ENCODE data around the gene SDHD. TPM values are rescaled to one million over a fixed set of nuclear protein-coding genes. Genes with fewer than 3 reads are reported as not detected.

Gene SDHD
- total and polyA plus RNA-seq, 2 experiments from 2014 or later = 151 to 158 TPM

Other genes with a start within 250 kb of the SDHD start
- 42.0 and 52.4 TPM in 2 replicates for gene ALG9, start 215.3 kb upstream of the SDHD start, total RNA-seq
- 22.6 and 38.7 TPM in 2 replicates for gene ALG9, start 215.3 kb upstream of the SDHD start, polyA plus RNA-seq
- 2.3 and 2.6 TPM in 2 replicates for gene FDXACB1, start 207.7 kb upstream of the SDHD start, total RNA-seq
- 0.64 and 2.2 TPM in 2 replicates for gene FDXACB1, start 207.7 kb upstream of the SDHD start, polyA plus RNA-seq
- 21.1 and 24.6 TPM in 2 replicates for gene CFAP68, start 207.3 kb upstream of the SDHD start, total RNA-seq
- 19.9 and 21.8 TPM in 2 replicates for gene CFAP68, start 207.3 kb upstream of the SDHD start, polyA plus RNA-seq
- gene CRYAB, start 175.1 kb upstream of the SDHD start, total RNA-seq = 15.7 and 20.5 TPM in 2 replicates
- 64.8 and 123 TPM in 2 replicates for gene CRYAB, start 175.1 kb upstream of the SDHD start, polyA plus RNA-seq
- gene HSPB2, start 174.1 kb upstream of the SDHD start, total RNA-seq = not detected in 2 replicates
- 0.19 and 0.29 TPM in 2 replicates for gene HSPB2, start 174.1 kb upstream of the SDHD start, polyA plus RNA-seq
- gene C11orf52, start 168.0 kb upstream of the SDHD start, total RNA-seq = 8.7 and 14.8 TPM in 2 replicates
- 21.1 and 23.7 TPM in 2 replicates for gene C11orf52, start 168.0 kb upstream of the SDHD start, polyA plus RNA-seq
- 14.7 and 18.4 TPM in 2 replicates for gene DIXDC1, start 149.5 kb upstream of the SDHD start, total RNA-seq
- gene DIXDC1, start 149.5 kb upstream of the SDHD start, polyA plus RNA-seq = 5.2 and 8.2 TPM in 2 replicates
- 40.5 and 42.1 TPM in 2 replicates for gene DLAT, start 61.5 kb upstream of the SDHD start, total RNA-seq
- 27.9 and 32.7 TPM in 2 replicates for gene DLAT, start 61.5 kb upstream of the SDHD start, polyA plus RNA-seq
- gene PIH1D2, start 12.9 kb upstream of the SDHD start, total RNA-seq = 0.60 and 1.7 TPM in 2 replicates
- gene PIH1D2, start 12.9 kb upstream of the SDHD start, polyA plus RNA-seq = 2.2 and 3.1 TPM in 2 replicates
- gene NKAPD1, start 12.6 kb upstream of the SDHD start, total RNA-seq = 21.2 and 24.6 TPM in 2 replicates
- 8.8 and 21.5 TPM in 2 replicates for gene NKAPD1, start 12.6 kb upstream of the SDHD start, polyA plus RNA-seq
- gene TIMM8B, start 117 bp upstream of the SDHD start, total RNA-seq = 62.5 and 62.8 TPM in 2 replicates
- gene TIMM8B, start 117 bp upstream of the SDHD start, polyA plus RNA-seq = 126 and 128 TPM in 2 replicates
- 9.4 and 10.3 TPM in 2 replicates for gene IL18, start 77.2 kb downstream of the SDHD start, total RNA-seq
- 5.1 and 7.0 TPM in 2 replicates for gene IL18, start 77.2 kb downstream of the SDHD start, polyA plus RNA-seq
- gene TEX12, start 80.5 kb downstream of the SDHD start, total RNA-seq = 0.50 and 4.4 TPM in 2 replicates
- gene TEX12, start 80.5 kb downstream of the SDHD start, polyA plus RNA-seq = not detected in 2 replicates
- 23.9 and 30.8 TPM in 2 replicates for gene BCO2, start 88.6 kb downstream of the SDHD start, total RNA-seq
- 39.1 and 64.5 TPM in 2 replicates for gene BCO2, start 88.6 kb downstream of the SDHD start, polyA plus RNA-seq
- gene PTS, start 139.6 kb downstream of the SDHD start, total RNA-seq = 37.5 and 44.3 TPM in 2 replicates
- 81.7 and 84.6 TPM in 2 replicates for gene PTS, start 139.6 kb downstream of the SDHD start, polyA plus RNA-seq
- gene PLET1, start 174.0 kb downstream of the SDHD start, total RNA-seq = not detected in 2 replicates
- gene PLET1, start 174.0 kb downstream of the SDHD start, polyA plus RNA-seq = 0.34 TPM in 1 of 2 replicates, not detected in the other

Data from hepatocyte (in vitro differentiated cells).